Activated CD4-positive, alpha-beta memory T cell treated with anti-CD3 and anti-CD28 coated beads, Interleukin-2, amount 10 ng/mL, durations not matched to agents 7 days and 5 days (primary cell): ENCODE data around the gene FLYWCH1. TPM values are rescaled to one million over a fixed set of nuclear protein-coding genes. Genes with fewer than 3 reads are reported as not detected.
A peak's percentile ranks its signal among the peaks of the same experiment; 100 is the strongest.

ENCODE experiments used
- CTCF ChIA-PET: fragments of 350-600 bp; sonication (Branson Sonifier 250); formaldehyde crosslinking; loops from one replicate; lab custom pipeline; 2021; ENCODE audit warnings: antibody characterized with exemption, inconsistent platforms; lab: Charles Lee
- POLR2A ChIA-PET: fragments of 350-600 bp; sonication (Branson Sonifier 250); formaldehyde crosslinking; loops from one replicate; lab custom pipeline; 2021; ENCODE audit warnings: antibody characterized with exemption; lab: Charles Lee
- DNase-seq: peaks from one replicate; pipeline ENCODE4 v3.0.0-alpha.2; 2020
- H3K27ac Mint-ChIP-seq: one replicate; pipeline ENCODE4 v1.8.0; 2021; ENCODE audit warnings: mild to moderate bottlenecking, mixed read lengths
- H3K27me3 Mint-ChIP-seq: one replicate; pipeline ENCODE4 v1.8.0; 2021; ENCODE audit warnings: mixed read lengths
- H3K36me3 Mint-ChIP-seq: one replicate; pipeline ENCODE4 v1.8.0; 2021; ENCODE audit warnings: low read depth, mixed read lengths
- H3K4me1 Mint-ChIP-seq: one replicate; pipeline ENCODE4 v1.8.0; 2021; ENCODE audit warnings: mixed read lengths
- H3K4me3 Mint-ChIP-seq: one replicate; pipeline ENCODE4 v1.8.0; 2021; ENCODE audit warnings: mild to moderate bottlenecking, mixed read lengths
- H3K9me3 Mint-ChIP-seq: one replicate; pipeline ENCODE4 v1.8.0; 2021; ENCODE audit warnings: mixed read lengths
- total RNA-seq, 2 experiments: library from RNA; stranded (reverse); gene quantifications; one replicate each; pipeline ENCODE4 v1.2.3, GENCODE V29; 2021

FLYWCH1 gene
- total RNA-seq, 2 experiments from 2014 or later, result 75.2 to 80.8 TPM

DNA sequence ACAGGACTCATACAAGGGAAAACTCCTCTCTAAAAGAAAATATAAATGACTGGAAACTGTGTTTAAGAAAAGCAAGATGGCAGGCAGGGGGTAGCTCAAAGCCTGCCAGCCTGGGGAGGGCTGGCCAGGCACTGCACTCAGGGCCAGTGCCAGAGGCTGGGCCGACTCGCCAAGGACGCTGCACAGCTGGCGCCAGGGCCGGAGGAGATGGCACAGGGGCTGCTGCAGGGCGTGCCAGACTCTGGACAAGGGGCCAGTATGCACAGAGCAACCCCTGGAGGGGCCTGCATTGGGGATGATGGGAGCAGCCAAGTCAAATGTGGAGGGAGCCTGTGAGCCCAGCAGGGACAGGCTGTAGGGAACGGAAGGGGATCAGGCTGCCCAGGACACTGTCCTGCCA is 64.5 kb downstream of the FLYWCH1 start:
- ChIA-PET POLR2A (interaction anchor here (2.6 kb wide), 1 partner anchor 11 kb away, joined by 7 read pairs; no protein-coding TSS in a partner anchor), CTCF (interaction anchor here (0.5 kb wide), 1 partner anchor 58 kb away, joined by 4 read pairs; no protein-coding TSS in a partner anchor)
- DNase-seq, result no peak
- Mint-ChIP-seq H3K27me3 (no peaks in the 10 kb centered on the region), H3K36me3 (peaks cover 39% of the 10 kb centered on the region), H3K4me3 (no peak overlapping the region), H3K4me1 (peaks cover 32% of the 10 kb centered on the region), H3K9me3 (no peaks in the 10 kb centered on the region), H3K27ac (no peak overlapping the region)

DNA sequence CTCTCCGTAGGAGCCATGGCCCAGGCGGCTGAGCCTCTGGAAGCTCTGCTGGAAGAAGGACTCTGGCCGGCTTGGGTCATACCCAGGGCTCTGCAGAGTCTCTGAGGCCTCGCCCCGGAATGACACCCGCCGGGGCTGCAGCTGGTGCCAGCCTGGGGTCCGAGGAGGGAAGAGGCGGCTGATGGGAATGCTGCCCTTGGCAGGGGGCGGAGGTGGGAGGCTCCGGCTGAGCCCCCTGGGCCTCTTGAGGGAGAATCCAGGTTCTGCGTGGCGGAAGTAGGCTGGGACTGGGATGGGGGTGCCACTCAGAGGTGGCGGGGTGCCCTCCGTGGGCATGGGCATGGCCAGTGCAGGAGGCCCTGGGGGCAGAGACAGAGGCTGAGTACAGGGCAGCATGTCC is 64.9 kb downstream of the FLYWCH1 start:
- POLR2A ChIA-PET, result interaction anchor here (2.6 kb wide), 1 partner anchor 11 kb away, joined by 7 read pairs; no protein-coding TSS in a partner anchor

DNA sequence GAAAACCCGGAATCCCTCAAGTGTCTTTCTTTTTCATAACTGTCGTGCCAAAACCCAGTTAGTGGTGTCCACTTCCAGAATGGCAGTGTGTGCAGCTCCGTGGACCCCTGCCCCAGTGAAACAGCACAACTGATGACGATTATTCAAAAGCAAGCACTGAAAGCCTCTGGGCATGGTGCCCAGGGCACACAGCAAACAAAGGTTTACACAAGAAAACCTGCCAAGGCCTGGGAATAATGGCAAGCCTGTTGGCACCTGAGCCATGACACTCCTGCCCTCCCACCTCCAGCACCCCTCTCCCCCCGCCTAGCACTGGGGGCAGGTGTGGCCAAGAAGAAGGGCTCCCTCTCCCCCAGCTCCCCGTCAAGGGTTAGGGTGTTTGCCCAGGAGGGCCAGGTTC is 65.7 kb downstream of the FLYWCH1 start:
- Mint-ChIP-seq H3K9me3 (no peaks in the 10 kb centered on the region), H3K27ac (no peak overlapping the region), H3K36me3 (peaks cover 29% of the 10 kb centered on the region), H3K4me3 (no peak overlapping the region), H3K4me1 (peaks cover 33% of the 10 kb centered on the region), H3K27me3 (no peaks in the 10 kb centered on the region)
- DNase-seq, result no peak
- ChIA-PET POLR2A (interaction anchor here (0.7 to 4.7 kb wide), 3 partner anchors 7 to 225 kb away, joined by 3 to 107 read pairs (median 7); partner anchors contain the start of genes PAQR4 and SRRM2), CTCF (interaction anchor here (1.4 to 4.7 kb wide), 3 partner anchors 8 to 152 kb away, joined by 4 to 31 read pairs (median 6); partner anchors contain the start of gene PAQR4)

More for the DNA sequence above, 64.9 kb downstream of the FLYWCH1 start:
- Mint-ChIP-seq H3K36me3 (peaks cover 37% of the 10 kb centered on the region), H3K9me3 (no peaks in the 10 kb centered on the region), H3K27ac (no peak overlapping the region), H3K4me3 (no peak overlapping the region), H3K27me3 (no peaks in the 10 kb centered on the region), H3K4me1 (peaks cover 34% of the 10 kb centered on the region)
- DNase-seq, result no peak
- CTCF ChIA-PET, result no interaction called here

DNA sequence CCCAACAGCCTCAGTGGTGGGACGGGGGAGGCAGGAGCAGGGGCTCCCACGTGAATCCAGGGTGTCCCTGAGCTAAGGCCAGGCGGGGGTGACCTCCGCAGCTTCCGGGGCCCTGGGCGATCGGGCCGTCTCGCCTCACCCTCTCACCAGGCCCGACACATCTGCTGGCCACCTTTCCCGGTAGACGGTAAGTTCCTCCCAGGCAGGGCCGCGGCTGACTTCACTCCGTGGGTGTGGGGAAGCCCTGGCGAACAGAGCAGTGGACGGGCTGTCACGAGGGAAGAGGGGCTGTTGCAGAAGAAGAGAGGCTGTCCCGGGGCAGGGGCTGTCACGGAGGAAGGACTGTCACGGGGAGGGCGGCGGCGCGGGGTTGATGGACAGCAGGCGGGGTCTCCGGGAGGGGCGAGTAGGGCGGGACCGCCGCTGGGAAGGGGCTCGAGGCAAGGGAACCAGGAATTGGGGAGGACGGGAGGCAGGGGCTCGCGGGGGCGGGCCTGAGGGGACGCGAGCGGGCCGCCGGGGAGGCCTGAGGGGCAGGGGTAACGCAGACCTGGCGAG is 68.0 kb downstream of the FLYWCH1 start:
- peaks cover 41% of the 10 kb centered on the region for H3K4me1 Mint-ChIP-seq
- H3K4me3 Mint-ChIP-seq, result peak overlapping the region; percentile 88
- POLR2A ChIA-PET, result interaction anchor here (0.6 to 4.7 kb wide), 23 partner anchors 9 to 421 kb away, joined by 3 to 107 read pairs (median 6); partner anchors contain the start of genes HCFC1R1, IL32, KREMEN2 and PAQR4
- peaks cover 2% of the 10 kb centered on the region for H3K27me3 Mint-ChIP-seq
- peak; percentile 46 for DNase-seq
- H3K36me3 Mint-ChIP-seq, result peaks cover 25% of the 10 kb centered on the region
- CTCF ChIA-PET, result interaction anchor here (0.6 to 4.7 kb wide), 6 partner anchors 10 to 140 kb away, joined by 3 to 31 read pairs (median 6); partner anchors contain the start of genes FLYWCH2 and PAQR4
- H3K27ac Mint-ChIP-seq, result peak overlapping the region; percentile 80
- no peaks in the 10 kb centered on the region for H3K9me3 Mint-ChIP-seq

DNA sequence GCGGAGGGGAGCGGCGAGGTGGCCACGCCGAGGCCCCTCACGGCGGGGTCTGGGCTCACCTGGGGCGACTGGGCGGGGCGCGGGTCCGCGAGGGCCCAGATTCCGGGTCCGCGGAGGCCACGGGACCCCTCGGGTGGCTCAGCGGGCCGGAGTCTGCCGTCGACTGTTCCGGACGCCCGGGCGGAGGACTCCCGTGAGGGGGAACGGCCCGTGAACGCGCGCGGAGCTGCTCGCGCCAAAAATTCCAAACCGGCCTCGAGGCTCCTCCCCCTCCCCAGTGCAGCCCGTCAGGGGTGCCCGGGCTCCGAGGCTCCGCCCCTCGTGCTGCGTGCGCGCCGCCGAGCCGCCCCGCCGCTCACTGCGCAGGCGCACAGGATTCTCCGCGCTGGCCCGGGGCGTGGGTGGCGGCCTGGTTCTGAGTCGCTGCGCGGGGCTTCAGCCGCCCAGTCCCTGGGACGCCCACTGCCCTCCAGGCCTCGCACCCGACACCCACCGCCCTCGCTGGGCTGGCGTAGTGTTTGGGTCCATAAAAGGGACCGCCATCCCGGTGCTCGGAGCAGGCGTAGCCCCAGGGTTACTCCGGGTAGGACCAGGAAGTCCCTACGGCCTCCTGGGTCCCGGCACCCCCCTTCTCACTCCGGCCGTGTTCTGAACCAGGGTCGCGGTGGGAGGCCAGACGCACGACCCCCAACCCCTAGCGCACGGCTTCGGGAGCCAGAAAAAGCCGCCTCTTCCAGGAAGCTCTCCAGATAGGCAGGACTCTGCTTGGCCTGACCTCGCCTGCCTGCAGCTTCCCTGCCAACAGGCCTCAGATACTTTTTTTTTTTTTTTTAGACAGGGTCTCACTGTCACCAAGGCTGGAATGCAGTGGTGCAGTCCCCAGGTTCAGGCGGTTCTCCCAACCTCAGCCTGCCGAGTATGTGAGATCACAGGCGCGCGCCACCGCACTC is 68.8 kb downstream of the FLYWCH1 start, which contains the start of gene PKMYT1:
TSS of gene PKMYT1 (minus strand) at position 220 of the 950 bp plus-strand sequence. CDS start 789 bp downstream, outside the sequence.
- DNase-seq, result peak; percentile 95
- H3K36me3 Mint-ChIP-seq, result peaks cover 25% of the 10 kb centered on the region
- H3K27me3 Mint-ChIP-seq, result peaks cover 2% of the 10 kb centered on the region
- peak within 1 kb of the TSS; percentile 88 for H3K4me3 Mint-ChIP-seq
- peaks cover 41% of the 10 kb centered on the region for H3K4me1 Mint-ChIP-seq
- no peaks in the 10 kb centered on the region for H3K9me3 Mint-ChIP-seq
- CTCF ChIA-PET, result interaction anchor here (0.6 to 4.7 kb wide), 10 partner anchors 8 to 141 kb away, joined by 3 to 31 read pairs (median 4); partner anchors contain the start of genes FLYWCH2 and PAQR4
- POLR2A ChIA-PET, result interaction anchor here (0.6 to 4.7 kb wide), 32 partner anchors 8 to 421 kb away, joined by 3 to 107 read pairs (median 4); partner anchors contain the start of genes FLYWCH2, HCFC1R1, IL32 and KREMEN2
- H3K27ac Mint-ChIP-seq, result peak within 1 kb of the TSS; percentile 80

DNA sequence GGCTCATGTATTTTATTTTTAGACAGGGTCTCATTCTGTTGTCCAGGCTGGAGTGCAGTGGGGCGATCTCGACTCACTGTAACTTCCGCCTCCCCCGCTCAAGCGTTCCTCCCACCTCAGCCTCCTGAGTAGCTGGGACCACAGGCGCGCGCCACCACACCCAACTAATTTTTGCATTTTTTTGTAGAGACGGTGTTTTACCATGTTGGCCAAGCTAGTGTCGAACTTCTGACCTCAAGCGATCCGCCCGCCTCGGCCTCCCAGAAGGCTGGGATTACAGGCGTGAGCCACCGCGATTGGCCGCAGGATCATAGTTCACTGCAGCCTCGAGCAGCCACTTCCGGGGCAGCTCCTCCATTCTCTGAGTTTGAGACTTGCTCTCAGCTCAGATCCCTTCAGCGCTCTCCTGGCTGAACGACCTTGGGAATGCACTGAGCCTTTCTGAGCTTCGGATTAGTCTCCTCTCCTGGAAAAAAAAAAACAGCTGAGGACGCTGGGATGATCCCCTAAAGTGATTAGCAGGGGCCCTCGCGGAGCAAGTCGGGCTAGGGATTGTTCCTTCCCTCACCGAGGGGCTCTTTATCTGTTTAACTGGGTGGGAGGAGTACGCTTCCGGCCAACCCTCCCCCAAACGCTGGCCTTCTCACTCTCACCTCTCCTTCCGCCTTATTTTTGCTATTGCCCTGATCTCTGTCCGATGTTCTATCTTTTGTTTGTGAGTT is 69.6 kb downstream of the FLYWCH1 start:
- Mint-ChIP-seq H3K4me1 (peaks cover 41% of the 10 kb centered on the region), H3K27ac (peak overlapping the region; percentile 76), H3K9me3 (no peaks in the 10 kb centered on the region), H3K36me3 (peaks cover 18% of the 10 kb centered on the region), H3K27me3 (peaks cover 3% of the 10 kb centered on the region), H3K4me3 (peak overlapping the region; percentile 88)
- DNase-seq, result no peak
- CTCF ChIA-PET, result interaction anchor here (1.5 to 4.7 kb wide), 4 partner anchors 12 to 51 kb away, joined by 3 to 31 read pairs (median 8); partner anchors contain the start of gene PAQR4
- POLR2A ChIA-PET, result interaction anchor here (0.6 to 4.7 kb wide), 25 partner anchors 10 to 204 kb away, joined by 3 to 107 read pairs (median 5); partner anchors contain the start of genes FLYWCH2, HCFC1R1, IL32 and KREMEN2

DNA sequence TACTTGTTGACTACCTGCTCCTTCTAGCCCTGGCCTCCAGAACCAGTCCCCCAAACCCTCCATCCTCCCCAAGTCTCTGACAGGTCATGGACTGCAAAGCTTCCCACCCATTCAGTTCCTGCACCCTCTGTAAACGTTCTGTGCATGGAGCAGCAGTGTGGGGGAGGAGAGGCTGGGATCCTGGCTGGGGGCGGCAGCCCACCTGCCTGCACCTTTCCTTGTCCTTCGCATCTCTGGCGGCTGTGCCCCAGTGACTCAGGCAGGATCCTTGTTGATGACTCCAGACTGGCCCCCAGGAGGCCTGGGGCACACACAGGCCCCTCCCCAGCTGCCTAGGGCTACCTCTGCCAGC is 70.1 kb downstream of the FLYWCH1 start:
- Mint-ChIP-seq H3K36me3 (peaks cover 16% of the 10 kb centered on the region), H3K4me3 (peak overlapping the region; percentile 64), H3K27ac (peak overlapping the region; percentile 17), H3K27me3 (peaks cover 4% of the 10 kb centered on the region), H3K9me3 (no peaks in the 10 kb centered on the region), H3K4me1 (peaks cover 40% of the 10 kb centered on the region)
- POLR2A ChIA-PET, result interaction anchor here (1.2 to 4.7 kb wide), 7 partner anchors 11 to 99 kb away, joined by 3 to 107 read pairs (median 7); partner anchors contain the start of genes FLYWCH2, KREMEN2 and PAQR4
- CTCF ChIA-PET, result interaction anchor here (1.5 to 4.7 kb wide), 3 partner anchors 10 to 46 kb away, joined by 3 to 31 read pairs (median 3); partner anchors contain the start of gene PAQR4
- DNase-seq, result no peak

DNA sequence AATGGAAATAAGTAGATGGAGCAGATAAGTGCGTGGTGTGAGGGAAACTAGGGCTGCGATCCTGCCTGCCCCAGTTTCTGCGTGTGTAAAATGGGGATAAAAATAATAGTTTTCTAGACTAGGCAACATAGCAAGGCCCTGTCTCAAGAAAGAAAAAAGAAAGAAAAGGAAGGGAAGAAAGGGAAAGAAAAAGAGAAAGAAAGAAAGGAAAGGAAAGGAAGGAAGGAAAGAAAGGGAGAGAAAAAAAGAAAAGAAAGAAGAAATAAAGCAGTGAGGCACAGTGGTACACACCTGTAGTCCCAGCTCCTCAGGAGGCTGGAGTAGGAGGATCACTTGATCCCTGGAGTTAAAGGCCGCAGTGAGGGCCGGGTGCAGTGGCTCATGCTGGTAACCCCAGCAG is 70.7 kb downstream of the FLYWCH1 start:
- no peak overlapping the region for H3K4me3 Mint-ChIP-seq
- H3K36me3 Mint-ChIP-seq, result peaks cover 12% of the 10 kb centered on the region
- CTCF ChIA-PET, result interaction anchor here (0.7 to 2.7 kb wide), 8 partner anchors 10 to 74 kb away, joined by 3 to 11 read pairs (median 3); no protein-coding TSS in a partner anchor

DNA sequence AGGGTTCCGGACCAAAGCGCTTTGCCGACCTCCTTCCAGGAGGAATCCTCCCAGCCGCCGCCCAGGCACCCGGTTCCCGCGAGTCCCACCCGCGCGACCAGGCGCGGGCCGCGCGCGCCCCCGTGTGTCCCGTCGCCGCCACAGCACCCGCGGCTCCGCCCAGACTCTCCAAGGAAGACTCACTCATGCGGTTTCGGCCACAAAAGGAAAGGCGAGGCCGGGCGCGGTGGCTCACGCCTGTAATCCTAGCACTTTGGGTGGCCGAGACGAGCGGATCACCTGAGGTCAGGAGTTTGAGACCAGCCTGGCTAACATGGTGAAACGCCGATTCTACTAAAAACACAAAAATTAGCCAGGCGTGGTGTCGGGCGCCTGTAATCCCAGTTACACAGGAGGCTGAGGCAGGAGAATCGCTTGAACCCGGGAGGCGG is 72.0 kb downstream of the FLYWCH1 start:
- Mint-ChIP-seq H3K27ac (no peak overlapping the region), H3K4me3 (no peak overlapping the region), H3K36me3 (peaks cover 4% of the 10 kb centered on the region), H3K9me3 (no peaks in the 10 kb centered on the region), H3K27me3 (peaks cover 6% of the 10 kb centered on the region), H3K4me1 (peaks cover 27% of the 10 kb centered on the region)
- CTCF ChIA-PET, result interaction anchor here (0.9 to 2.7 kb wide), 5 partner anchors 11 to 48 kb away, joined by 3 to 11 read pairs (median 4); no protein-coding TSS in a partner anchor
- POLR2A ChIA-PET, result no interaction called here
- peak; percentile 81 for DNase-seq

More for the DNA sequence above, 70.7 kb downstream of the FLYWCH1 start:
- POLR2A ChIA-PET, result interaction anchor here (0.7 to 3.4 kb wide), 4 partner anchors 12 to 99 kb away, joined by 3 to 29 read pairs (median 4); partner anchors contain the start of genes FLYWCH2 and KREMEN2
- no peaks in the 10 kb centered on the region for H3K9me3 Mint-ChIP-seq
- H3K4me1 Mint-ChIP-seq, result peaks cover 35% of the 10 kb centered on the region
- peaks cover 4% of the 10 kb centered on the region for H3K27me3 Mint-ChIP-seq
- H3K27ac Mint-ChIP-seq, result no peak overlapping the region
- no peak for DNase-seq

DNA sequence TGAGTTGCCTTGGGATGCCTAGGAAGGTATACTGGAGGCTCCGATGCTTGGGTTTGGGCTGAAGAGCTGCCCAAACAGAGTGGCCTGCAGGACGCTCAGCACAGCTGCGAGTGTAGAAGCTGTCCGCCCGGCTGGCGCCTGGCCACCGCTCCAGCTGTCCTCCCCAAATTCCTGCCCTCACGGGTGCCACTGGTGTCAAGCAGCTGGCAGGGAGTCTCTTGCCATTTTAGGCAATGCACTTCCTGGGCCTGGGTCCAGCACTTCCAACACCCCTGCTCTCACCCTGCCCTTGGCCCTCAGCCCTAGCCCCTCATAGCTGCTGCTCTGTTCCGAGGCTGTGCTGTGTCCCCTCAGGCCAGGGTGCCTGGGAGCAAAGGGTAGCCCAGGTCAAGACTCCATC is 73.7 kb downstream of the FLYWCH1 start:
- H3K9me3 Mint-ChIP-seq, result no peaks in the 10 kb centered on the region
- H3K36me3 Mint-ChIP-seq, result peaks cover 2% of the 10 kb centered on the region
- H3K4me3 Mint-ChIP-seq, result no peak overlapping the region
- DNase-seq, result no peak
- peaks cover 9% of the 10 kb centered on the region for H3K27me3 Mint-ChIP-seq
- CTCF ChIA-PET, result no interaction called here
- no peak overlapping the region for H3K27ac Mint-ChIP-seq
- POLR2A ChIA-PET, result no interaction called here
- peaks cover 23% of the 10 kb centered on the region for H3K4me1 Mint-ChIP-seq

DNA sequence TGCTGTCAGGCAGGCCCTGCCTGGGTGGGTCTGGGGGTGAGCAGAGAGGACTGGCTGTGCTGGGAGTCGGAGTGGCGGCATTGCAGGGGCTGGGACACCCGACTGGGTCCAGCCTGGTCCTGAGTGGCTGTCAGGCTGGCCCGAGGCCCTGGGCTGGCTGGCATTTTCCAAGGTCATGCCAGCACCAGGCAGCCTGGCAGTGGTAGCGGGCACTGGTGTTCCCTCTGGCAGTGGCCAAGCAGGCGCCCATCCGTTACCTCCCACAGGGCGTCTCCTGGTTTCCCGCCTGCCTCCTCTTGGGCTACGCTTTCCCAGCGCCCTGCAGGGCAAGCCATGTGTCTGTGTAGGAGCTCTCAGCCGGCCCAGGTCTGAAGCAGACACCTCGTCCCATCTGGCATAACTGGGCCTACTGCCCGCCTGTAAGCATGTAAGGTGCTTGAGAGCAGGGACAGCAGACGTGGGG is 74.2 kb downstream of the FLYWCH1 start:
- peaks cover 10% of the 10 kb centered on the region for H3K27me3 Mint-ChIP-seq
- DNase-seq, result no peak
- H3K9me3 Mint-ChIP-seq, result no peaks in the 10 kb centered on the region
- H3K36me3 Mint-ChIP-seq, result peaks cover 2% of the 10 kb centered on the region
- CTCF ChIA-PET, result no interaction called here
- H3K4me3 Mint-ChIP-seq, result no peak overlapping the region
- POLR2A ChIA-PET, result no interaction called here
- H3K4me1 Mint-ChIP-seq, result peaks cover 20% of the 10 kb centered on the region
- no peak overlapping the region for H3K27ac Mint-ChIP-seq
